NOMO-1 treated with dmso at 0.1 percent for 144 hours (cell line): ENCODE data around the gene CALU.

Experiments
- DNase-seq: peaks from one replicate; lab custom pipeline; 2025; ENCODE audit not compliant: unreplicated experiment; lab: John Stamatoyannopoulos, UW

The CALU gene

GRCh38 chr7:128739048-128739962 lies at the start of gene CALU:
TSS of gene CALU (plus strand) at chr7:128739359. CDS start at chr7:128748584, 9,225 bp downstream.
- DNase-seq: peak; percentile 55

DNA sequence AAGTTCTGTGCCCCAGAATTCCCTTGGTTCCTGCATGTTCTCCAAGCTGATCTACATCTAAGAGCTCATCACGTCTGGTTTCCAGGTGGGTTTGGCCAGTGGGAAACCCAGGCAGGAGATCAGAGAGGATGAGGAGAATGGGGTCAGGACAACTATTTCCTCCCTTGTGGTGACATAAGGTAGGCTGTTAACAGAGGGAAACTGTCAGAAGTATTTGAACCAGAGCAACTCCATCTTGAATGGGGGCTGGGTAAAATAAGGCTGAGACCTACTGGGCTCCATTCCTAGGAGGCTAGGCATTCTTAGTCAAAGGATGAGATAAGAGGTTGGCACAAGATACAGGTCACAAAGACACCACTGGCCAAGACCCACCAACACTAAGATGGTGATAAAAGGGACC lies 47.9 kb upstream of the CALU start:
- DNase-seq: no peak

GRCh38 chr7:128692623-128693270 lies 46.4 kb upstream of the CALU start:
- DNase-seq: no peak

DNA sequence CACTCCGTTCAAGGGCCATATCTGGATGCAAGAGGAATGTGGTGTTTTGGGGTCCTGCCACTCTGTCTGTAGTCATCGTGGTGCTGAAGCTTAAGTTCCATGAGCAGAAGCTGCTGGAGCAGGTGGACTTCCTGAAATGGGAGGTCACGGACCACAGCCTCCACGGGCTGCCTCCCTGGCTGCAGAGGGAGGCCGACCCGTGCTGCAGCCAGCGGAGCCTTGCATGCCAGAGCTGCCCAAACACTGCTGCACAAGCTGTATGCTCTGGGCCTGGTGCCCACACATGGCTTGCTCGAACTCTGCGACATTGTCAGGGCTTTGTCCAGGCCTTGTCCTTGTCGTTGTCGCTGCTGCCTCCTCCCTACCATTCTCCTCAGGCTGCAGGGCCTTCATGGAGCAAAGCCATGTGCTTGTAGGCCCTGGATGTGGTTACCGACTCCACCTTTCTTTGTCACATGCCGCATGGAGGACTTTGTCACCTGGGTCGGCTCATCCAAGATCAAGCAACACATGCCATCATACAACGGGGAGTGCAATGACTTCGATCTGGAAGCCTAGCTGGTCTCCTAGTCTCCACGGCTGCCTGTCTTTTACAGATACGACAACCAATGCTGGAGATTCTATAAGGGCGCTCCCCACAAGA lies 45.7 kb upstream of the CALU start:
- no peak for DNase-seq

GRCh38 chr7:128694738-128695137 lies 44.4 kb upstream of the CALU start:
- DNase-seq: no peak

DNA sequence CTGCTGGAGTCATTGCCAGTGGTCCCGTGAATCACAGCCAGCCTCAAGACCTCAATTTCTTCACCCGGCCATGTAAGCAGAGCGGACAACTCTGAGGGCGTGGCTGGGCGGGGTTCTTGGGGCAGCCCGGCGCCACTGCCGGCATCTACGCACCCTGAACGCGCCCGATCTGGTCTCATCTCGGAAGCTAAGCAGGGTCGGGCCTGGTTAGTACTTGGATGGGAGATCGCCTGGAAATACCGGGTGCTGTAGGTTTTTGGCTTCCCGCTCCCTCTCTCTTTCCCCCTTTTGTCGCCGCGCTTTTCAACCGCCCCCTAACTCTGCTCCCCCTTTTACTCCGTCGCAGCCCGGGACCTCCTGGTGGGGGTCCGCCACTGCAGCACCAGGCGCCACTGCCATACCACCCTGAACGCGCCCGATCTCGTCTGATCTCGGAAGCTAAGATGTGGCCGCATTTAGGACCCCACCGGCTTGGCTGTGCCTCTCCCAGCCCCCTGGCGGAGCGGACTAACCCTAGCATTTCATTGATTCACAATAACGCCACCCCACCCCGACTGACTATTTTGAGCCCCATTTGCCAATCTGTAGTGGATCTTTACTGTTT lies 41.8 kb upstream of the CALU start:
- peak; percentile 56 for DNase-seq

DNA sequence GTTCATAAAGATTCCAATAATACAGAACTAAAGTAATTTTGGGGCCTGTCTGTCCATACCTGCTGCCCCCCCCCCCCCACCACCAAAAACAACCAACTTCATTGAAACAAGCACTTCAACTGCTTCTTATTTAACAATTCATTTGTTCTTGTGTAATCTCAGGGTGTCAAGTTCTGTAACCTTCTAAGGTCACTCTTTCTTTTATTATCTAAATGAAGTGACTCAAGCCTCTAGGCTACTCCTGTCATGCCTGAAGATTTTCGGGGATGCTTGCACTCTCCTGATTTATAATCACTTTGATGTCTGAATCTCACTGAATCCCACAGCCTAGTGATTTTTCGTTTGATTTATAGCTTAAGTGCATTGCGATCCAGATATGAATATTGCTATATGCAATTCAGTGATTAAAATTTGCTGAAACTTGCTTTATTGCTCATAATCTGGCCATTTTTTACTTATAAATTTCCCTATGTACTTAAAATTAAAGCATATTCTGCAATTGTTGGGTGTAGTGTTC lies 39.9 kb upstream of the CALU start:
- no peak for DNase-seq

DNA sequence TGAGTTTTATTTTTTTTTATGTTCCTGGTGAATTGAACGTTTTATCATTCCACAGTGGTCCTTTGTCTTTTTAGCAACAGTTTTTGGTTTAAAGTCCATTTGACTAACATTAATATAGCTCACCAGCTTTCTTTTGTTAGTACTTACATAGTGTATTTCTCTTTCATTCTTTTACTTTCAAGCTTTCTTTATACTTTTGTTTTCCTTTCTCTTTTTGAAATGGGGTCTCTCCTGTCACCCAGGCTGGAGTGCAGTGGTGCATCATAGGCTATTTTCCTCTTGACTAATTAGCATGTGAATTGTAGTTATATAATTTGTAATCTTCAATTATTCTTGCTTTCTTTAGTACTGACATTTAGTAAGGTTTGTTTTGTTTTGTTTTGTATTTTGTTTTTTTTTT lies 39.3 kb upstream of the CALU start:
- no peak for DNase-seq

GRCh38 chr7:128701062-128701785 lies 37.9 kb upstream of the CALU start:
- DNase-seq: no peak

GRCh38 chr7:128703609-128704241 lies 35.4 kb upstream of the CALU start:
- DNase-seq: no peak

- DNase-seq: no peak
These were observed 33.2 kb upstream of the CALU start for GRCh38 chr7:128705891-128706333.

DNA sequence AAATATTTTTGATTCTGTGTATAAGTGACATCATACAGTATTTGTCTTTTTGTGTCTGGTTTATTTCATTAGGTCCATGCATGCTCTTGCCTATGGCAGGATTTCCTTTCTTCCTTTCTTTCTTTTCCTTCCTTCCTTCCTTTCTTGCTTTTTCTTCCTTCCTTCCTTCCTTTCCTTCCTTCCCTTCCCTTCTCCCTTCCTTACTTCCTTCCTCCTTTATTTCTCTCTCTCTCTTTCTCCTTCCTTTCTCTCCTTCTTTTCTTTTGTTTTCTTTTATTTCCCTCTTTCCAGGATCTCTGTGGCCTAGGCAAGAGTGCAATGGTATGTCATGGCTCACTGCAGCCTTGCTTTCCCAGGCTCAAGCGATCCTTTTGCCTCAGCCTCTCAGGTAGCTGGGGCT lies 31.4 kb upstream of the CALU start:
- DNase-seq: no peak

DNA sequence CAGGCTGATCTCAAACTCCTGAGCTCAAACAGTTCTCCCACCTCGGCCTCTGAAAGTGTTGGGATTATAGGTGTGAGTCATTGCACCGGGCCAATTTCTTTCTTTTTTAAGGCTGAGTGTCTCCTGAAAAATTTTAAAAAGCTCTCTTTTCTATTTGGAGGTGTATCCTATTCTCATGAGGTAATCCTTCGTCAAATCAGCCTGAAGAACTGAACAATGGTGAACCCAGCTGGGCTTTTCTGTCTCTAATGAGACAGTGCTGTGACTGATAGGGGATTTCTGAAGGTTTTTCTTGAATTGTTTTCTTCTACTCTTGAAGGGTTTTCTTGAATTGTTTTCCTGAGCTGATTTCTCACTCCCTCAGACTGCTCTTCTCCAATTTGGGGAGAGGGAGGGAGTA lies 30.9 kb upstream of the CALU start:
- no peak for DNase-seq

GRCh38 chr7:128708824-128709223 lies 30.3 kb upstream of the CALU start:
- DNase-seq: no peak

- DNase-seq: no peak
These were observed 28.7 kb upstream of the CALU start for GRCh38 chr7:128710481-128710880.

GRCh38 chr7:128713794-128714193 lies 25.4 kb upstream of the CALU start:
- no peak for DNase-seq

DNA sequence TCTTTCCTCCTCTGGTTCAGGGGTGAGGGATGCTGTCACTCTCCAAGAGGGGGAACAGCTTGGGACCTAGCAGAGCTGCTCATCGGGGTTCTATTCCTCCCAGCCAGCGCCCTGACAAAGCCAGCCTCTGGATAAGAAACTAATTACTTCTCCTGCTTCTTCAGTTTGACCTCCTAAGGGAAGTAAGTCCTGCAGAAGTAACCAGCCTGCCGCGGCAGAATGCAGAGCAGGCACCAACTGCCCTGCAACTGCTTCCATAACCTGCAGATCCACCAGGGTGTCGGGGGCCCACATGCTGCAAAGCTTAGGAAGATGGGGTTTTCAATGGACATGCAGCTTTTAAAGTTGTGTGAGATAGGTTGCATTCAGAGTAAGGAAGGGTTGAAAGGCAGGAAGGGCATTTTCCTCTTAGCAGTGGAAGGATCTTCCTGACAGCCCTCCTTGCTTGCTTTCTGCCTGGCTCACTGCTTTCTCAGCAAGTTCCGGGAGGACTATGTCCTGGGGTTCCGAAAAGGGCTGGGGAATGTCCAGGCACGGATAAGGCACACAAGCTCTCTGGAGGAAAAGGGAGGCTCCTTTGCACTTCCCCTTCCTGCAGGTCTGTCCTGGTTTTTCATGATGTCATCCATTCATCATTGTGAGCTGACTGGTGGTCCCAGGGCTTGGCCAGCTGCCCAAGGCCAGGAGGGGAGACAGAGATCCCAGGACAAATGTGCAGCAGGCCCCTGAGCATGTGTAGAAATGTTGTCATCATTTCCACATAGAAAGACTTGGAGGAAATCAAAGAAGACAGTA lies 24.3 kb upstream of the CALU start:
- no peak for DNase-seq

- no peak for DNase-seq
These were observed 20.1 kb upstream of the CALU start for GRCh38 chr7:128718967-128719642.

- no peak for DNase-seq
These were observed 17.8 kb upstream of the CALU start for GRCh38 chr7:128721376-128721775.
